NCI-H82 treated with DMSO at 0.1 percent for 48 hours (cell line): ENCODE results near the gene NOC4L.

ENCODE experiments used
- DNase-seq: peaks from one replicate; lab custom pipeline; 2025; ENCODE audit not compliant: unreplicated experiment; lab: John Stamatoyannopoulos, UW

Gene NOC4L

DNA sequence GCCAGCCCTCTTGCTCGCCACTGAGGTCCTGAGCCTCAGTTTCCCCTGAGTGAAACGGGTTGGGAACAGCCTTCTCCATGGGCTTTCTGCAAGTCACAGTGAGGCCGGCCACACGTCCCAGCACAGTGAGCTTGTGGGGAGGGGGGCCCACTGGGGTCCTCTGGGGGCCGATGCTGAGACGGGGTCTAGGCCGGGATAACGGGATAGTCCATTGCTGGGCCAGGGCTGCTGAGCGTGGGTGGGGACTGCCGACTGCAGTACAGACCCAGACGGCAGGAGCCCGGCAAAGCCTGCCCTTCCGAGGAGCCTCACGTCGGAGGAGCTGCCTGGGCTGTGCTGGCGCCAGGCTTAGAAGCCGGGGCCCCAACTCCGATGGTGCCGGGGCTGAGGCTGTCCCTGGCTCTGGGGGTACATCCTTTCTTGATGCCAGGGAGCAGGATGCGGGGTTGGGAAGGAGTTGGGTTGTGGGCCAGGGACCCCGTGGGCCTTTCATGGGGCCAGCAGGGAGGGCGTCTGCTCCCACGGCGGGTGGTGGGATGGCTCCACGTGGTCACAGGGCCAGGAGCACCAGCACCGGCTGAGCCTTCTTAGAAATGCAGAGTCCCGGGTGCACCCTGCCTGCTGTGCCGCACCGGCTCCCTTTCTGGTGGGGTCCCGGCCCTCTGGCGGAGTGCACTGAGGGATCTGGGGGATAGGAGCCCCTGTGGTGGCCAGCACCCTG, 24.2 kb downstream of the NOC4L start:
- DNase-seq = no peak

DNA sequence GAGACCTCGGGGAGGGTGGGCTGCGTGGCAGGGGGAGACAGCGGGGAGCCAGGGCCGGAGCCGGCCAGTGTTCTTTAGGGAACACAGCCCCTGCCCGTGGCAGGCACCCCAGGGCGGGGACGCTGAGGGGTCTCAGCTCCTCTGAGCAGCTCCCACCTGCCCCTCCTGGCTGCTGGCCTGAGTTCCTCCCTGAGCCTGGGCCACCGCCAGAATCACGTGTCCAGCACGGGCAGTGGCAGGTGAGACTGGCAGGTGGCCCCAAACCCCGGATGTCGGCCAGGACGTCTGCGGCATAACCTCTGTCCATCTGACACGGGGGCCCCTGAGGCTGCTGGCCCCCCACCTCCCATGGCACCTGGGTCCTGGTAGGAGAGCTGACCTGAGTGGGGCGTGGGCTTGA, 25.1 kb downstream of the NOC4L start:
- no peak for DNase-seq

DNA sequence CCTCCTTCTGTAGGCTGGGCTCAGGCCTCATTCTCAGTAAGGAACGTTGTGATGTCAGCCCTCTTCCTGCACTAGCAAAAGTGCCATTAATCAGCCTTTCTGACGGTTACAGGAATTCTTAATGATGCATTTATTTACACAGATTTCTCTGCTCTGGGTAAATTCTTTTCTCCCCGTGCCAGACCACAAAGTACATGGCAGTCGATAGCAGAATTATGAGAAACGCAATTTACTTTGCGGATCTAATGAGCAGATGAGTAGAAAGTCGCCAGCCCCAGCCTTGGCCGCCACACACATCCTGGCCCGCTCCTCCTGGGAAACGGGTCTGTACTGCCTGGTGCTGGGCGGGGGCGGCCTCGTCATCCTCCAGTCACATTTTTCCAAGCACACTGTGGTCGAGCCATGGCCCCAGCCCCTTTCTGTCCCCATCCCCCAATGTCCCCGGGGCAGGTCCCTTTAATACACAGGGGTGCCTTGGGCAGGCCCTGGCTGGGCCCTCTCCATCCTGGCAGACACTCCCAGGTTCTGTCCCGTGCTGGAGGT, 25.9 kb downstream of the NOC4L start:
- DNase-seq = no peak

DNA sequence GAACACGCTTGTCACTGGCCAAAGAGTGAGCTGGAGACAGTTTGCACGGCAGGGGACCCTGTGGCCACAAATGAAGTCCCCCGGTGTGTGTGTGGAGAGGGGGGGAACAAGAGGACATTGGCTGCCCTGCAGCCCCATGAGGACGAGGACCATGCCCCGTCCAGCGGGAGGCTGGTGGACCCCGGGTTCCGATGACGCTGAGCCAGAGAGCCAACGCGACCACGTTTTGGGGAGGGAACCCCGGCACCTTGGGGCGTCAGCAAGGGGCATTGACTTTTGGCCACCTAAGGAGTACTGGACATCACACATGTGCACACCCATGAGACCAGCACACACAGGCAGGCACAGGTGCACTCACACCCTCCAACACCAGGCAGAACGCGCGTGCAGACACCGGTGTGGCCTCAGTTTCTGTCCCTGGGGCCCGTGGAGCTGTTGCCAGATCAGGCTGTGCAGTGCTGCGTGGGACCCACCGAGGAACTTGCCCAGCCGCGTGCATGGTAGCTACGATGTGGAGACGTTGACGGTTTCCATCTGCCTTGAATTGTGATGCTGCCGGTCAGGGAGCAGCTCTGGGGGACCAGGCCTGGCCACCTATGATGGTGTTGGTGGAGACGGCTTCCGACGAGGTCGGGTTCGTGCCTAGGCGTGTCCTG, 26.5 kb downstream of the NOC4L start:
- DNase-seq = no peak

GRCh38 chr12:132171293-132171967, 27.2 kb downstream of the NOC4L start:
- DNase-seq = no peak

DNA sequence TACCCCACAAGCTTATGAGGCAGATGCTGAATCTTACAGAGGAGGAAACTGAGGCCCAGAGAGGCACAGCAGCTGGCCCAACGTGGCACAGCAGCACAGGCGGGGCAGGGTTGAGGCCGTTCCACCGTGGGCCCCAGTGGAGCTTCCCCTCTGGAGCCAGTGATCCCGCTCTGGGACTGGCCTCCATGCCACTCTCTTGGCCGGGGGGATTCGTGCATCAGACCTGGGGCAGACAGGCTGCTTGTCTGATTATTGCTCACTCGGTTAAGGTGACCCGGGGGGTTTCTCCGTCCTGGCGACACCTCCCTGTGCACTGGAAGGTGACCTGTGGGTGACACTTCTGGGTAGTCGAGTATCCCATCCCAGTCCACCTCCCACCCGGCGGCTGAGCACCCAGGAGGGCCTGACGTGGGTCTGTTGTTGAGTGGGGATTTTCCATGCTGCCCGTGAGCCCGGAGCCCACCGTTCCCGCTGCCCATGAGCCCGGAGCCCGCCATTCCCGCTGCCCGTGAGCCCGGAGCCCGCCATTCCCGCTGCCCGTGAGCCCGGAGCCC, 27.8 kb downstream of the NOC4L start:
- no peak for DNase-seq

DNA sequence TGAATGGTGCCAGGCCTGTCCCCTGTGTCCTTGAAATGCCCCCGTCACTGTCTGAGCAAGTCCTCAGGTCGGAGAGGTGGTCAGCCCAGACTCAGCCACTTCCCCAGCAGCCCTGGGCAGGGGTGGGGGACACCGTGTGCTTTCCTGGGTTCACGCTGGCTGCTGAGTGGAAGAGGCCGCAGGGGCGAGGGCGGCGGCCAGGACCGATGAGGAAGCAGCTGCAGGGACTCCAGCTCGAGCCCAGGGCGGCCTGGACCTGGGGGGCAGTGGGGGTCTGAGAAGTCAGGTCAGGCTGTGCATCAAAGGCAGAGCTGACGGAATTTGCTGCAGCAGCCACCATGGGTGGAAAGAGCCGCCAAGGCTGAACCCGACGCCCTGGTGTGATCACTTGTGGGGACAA, 28.4 kb downstream of the NOC4L start:
- DNase-seq = no peak

DNA sequence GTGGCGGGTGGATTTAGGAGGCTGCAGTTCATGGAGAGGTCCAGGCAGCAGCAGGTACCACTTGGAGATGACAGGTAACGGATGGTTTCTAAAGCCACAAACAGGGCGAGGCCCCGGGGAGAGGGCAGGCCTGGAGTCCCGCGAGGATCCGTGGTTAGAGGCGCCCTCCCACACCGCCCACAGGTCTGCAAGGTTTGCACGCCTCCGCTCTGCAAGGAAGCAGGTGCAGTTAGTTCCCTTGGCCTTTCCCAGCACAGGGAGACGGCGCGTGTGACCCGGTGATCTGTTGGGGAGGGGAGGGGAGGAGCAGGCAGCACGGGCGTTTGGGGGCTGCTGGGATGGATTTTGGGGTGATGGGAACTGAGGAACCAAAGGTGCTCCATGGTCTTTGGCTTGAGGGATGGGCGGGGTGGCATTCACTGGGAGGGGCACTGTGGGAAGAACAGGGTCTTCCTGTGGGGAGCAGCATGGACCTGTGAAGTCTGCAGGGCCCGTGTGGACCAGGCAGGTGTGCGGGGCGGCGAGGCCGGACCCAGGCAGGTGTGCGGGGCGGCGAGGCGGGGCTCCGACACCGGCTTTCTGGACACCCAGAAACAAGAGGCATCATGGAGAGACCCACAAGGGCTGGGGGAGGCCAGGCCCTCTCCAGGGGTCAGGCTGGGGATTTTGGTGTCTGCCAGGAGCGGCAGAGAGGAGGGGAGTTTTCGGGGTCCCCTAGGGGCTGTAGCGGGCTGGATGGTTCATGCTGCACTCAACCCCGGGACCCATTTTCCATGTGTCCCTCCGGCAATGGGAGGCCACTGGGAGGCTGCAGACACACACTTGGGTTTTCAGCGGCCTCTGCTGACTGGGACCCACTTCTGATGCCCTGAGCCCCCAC, 29.1 kb downstream of the NOC4L start:
- DNase-seq = no peak

- DNase-seq = no peak
These were observed 30.0 kb downstream of the NOC4L start for GRCh38 chr12:132174015-132174838.

DNA sequence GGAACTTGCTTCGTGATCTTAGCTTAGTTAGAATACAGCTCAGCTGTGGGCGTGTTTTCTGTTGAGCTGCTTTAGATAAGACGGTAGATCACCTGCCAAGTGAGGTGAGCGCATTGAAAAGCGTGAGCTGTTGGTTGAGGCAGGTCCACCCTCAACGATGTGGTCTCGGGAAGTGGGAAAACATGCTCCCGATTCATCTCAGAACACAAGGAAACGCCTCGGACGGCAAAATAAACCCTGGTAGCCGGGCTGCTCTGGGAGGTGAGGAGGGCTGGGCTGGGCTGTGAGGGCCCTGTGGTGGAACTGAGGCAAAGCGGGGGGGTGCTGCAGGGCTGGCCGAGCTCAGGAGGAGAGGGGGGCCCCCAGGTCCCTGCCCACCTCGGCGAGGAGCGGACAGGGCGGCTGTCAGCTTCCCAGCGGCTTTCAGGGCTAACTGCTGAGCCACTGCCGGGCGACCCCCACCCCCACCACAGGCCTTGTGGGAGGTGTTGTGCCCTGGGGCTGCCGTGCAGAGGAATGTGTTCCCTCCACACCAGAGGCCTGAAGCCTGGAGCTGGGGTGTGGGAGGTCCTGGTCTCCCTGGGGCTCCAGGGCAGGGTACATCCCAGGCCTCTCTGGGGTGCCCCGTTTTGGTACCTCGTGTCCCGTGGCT, 30.7 kb downstream of the NOC4L start:
- no peak for DNase-seq

DNA sequence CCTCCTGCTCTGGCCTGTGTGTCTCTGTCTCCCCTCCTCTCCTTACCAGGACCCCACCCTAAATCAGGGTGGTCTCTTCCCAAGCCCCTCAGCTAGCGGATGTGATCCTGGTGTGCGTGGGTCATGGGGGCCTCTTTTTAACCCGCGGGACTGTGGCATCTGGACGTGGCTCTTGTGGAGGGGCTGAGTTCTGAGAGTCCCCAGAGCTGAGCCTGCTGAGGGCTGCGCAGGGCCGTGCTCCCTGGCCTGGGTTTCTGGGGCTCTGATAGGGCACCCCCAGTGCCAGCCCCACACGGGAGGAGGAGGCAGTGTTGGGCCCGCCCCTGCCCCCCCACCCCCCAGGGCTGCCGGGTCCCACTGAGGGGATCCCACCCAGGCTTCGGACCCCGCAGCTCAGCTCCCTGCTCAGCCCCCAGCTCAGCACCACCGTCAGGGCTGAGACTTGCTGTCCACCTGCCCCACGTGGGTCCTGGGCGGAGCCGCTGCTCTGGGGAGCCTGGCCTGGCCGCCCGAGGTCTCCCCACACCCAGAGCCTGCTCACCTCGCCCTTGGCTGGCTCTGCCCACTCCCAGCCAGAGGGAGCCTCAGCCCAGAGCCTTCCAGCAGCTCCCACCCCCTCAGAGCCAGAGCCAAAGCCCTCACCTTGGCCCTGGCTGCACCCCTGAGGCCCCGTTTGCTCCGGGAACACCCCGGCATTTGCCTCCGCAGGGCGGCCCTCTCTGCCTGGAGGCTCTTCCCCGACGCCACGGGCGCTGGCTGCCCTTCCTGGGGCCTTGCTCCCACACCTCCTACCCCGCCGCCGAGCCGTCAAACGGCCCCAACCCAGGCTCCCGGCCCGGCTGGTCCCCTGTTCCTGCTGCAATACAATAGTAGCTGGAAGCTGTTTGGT, 31.5 kb downstream of the NOC4L start:
- no peak for DNase-seq

DNA sequence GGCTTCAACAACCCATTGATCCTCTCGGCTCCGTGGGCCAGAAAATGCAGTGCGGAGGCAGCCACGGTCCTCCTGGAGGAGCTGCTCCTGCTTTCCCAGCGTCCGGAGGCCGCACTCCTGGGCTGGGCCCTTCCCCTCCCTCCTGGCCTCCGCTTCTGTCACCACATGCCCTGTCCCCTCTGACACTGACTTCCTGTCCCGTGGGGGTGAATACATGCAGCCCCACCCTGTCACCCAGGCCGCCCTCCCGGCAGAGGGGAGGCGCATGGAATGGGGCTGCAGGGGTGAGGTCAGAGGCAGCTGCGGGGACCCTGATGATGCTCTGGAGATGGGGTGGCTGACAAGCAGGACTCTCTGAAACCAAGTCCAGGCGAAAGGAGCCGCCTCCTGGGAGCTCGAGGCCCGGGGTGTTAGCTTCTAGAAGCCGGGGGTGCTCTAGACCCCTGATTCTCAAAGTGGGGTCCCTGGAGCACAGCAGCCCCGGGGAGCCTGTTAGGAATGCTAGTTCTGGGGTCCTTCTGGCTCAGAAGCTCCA, 32.2 kb downstream of the NOC4L start:
- DNase-seq = no peak

GRCh38 chr12:132176920-132177551, 32.8 kb downstream of the NOC4L start:
- DNase-seq = no peak

DNA sequence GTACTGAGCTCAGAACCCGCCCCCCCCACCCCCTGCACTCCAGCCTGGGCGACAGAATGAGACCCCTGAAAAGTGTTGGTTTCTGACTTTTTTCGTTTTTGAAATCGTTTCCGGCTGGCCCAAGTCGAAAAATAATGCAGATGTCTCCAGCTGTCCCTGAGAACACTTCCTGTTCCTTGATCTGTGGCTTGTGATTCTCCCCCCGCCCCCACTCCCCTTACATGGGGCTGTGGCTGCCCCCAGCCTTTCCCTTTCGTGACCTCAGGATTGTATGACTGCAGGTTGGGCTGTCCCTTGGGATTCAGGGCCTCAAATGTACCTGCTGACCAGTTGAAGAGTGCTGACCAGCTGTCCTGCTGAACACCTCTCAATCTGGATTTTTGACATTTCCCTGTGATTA, 34.1 kb downstream of the NOC4L start:
- DNase-seq = no peak

- DNase-seq = no peak
These were observed 34.6 kb downstream of the NOC4L start for GRCh38 chr12:132178801-132179401.

GRCh38 chr12:132179431-132180362, 35.4 kb downstream of the NOC4L start:
- DNase-seq = no peak
